Measurements from ENCODE around the gene SLC25A12.

DNA sequence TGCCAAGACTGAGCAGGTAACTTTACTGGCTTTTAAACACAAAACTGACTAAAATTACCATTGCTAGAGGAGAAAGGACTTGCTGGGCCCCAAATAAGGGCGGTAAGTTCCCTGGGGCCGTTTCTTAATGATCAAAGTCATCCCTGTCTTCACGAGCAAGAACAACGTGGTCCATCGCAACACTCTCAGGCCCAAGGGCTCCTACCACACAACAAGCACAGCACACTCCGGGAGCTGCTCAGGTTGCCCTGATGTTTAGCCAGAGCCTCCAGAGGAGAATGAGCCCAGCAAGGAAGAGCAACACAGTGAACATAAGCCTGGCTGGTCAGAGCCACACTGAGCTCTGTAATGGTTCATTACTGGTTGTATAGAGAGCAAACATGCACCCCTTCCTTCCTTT, 104.1 kb downstream of the SLC25A12 start:
- TF ChIP-seq TAF1 (IDR thresholded peaks at IDR 0.05; ENCODE audit: control insufficient read depth, extremely low read depth, insufficient read depth, low read length, severe bottlenecking) = no peak
- TF ChIP-seq HNRNPK (IDR thresholded peaks at IDR 0.05; ENCODE audit: low read depth, low read length, poor library complexity, severe bottlenecking) = no peak
- TF ChIP-seq TEAD4 (IDR thresholded peaks at IDR 0.05; ENCODE audit: low read length) = no peak
- no peak for TF ChIP-seq TEAD4 (CRISPR knock-in tag; IDR thresholded peaks at IDR 0.05; ENCODE audit: borderline replicate concordance)
- no peak for TF ChIP-seq ZBED1 (IDR thresholded peaks at IDR 0.05)
- TF ChIP-seq LARP7 (IDR thresholded peaks at IDR 0.05) = no peak
- no peak for TF ChIP-seq EWSR1 (IDR thresholded peaks at IDR 0.05; ENCODE audit: borderline replicate concordance, low read depth, partially characterized antibody)
- TF ChIP-seq KDM1A (IDR thresholded peaks at IDR 0.05) = no peak
- TF ChIP-seq ZFX (CRISPR knock-in tag; IDR thresholded peaks at IDR 0.05) = no peak
- TF ChIP-seq, protein P1, sequence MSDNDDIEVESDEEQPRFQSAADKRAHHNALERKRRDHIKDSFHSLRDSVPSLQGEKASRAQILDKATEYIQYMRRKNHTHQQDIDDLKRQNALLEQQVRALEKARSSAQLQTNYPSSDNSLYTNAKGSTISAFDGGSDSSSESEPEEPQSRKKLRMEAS (CRISPR knock-in tag; IDR thresholded peaks at IDR 0.05) = no peak
- TF ChIP-seq, protein P2, sequence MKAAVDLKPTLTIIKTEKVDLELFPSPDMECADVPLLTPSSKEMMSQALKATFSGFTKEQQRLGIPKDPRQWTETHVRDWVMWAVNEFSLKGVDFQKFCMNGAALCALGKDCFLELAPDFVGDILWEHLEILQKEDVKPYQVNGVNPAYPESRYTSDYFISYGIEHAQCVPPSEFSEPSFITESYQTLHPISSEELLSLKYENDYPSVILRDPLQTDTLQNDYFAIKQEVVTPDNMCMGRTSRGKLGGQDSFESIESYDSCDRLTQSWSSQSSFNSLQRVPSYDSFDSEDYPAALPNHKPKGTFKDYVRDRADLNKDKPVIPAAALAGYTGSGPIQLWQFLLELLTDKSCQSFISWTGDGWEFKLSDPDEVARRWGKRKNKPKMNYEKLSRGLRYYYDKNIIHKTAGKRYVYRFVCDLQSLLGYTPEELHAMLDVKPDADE (conservative IDR thresholded peaks at IDR 0.05; ENCODE audit: control insufficient read depth, low read depth, low read length) = no peak
- no peak for TF ChIP-seq CBFB (CRISPR knock-in tag; IDR thresholded peaks at IDR 0.05)

Measured in K562 (cell line).